ENCODE results near the gene PNMT.

PNMT gene

GRCh38 chr17:39653662-39654331 lies 14.5 kb upstream of the PNMT start:
- peak; percentile 44 to 90 for DNase-seq

- DNase-seq: no peak
Observed at GRCh38 chr17:39655105-39655504, 13.1 kb upstream of the PNMT start.

- DNase-seq: no peak
Observed at GRCh38 chr17:39658346-39658745, 9.9 kb upstream of the PNMT start.

- no peak for DNase-seq
Observed at GRCh38 chr17:39658760-39659159, 9.5 kb upstream of the PNMT start.

GRCh38 chr17:39659279-39660010 lies 8.8 kb upstream of the PNMT start:
- DNase-seq: peak in 1 of 2 donors; percentile 36

- no peak for DNase-seq
Observed at GRCh38 chr17:39660011-39660360, 8.3 kb upstream of the PNMT start.

- no peak for DNase-seq
Observed at GRCh38 chr17:39660397-39661385, 7.6 kb upstream of the PNMT start.

- no peak for DNase-seq
Observed at GRCh38 chr17:39661744-39662541, 6.3 kb upstream of the PNMT start.

- DNase-seq: no peak
Observed at GRCh38 chr17:39662551-39663339, 5.5 kb upstream of the PNMT start.

- no peak for DNase-seq
Observed at GRCh38 chr17:39663340-39663687, 4.9 kb upstream of the PNMT start.

- DNase-seq: no peak
Observed at GRCh38 chr17:39663688-39664580, 4.3 kb upstream of the PNMT start.

GRCh38 chr17:39664581-39665561 lies 3.4 kb upstream of the PNMT start, which contains the start of gene TCAP:
TCAP (plus strand) TSS chr17:39665349; CDS start chr17:39665360, 11 bp downstream.
- no peak for DNase-seq

- DNase-seq: no peak
Observed at GRCh38 chr17:39665642-39666224, 2.5 kb upstream of the PNMT start.

GRCh38 chr17:39666231-39666600 lies 2.0 kb upstream of the PNMT start:
- no peak for DNase-seq

- DNase-seq: no peak
Observed at GRCh38 chr17:39666601-39667261, 1.5 kb upstream of the PNMT start.

- DNase-seq: no peak
Observed at GRCh38 chr17:39667262-39667944, 850 bp upstream of the PNMT start.

GRCh38 chr17:39669897-39670735 lies 1.9 kb downstream of the PNMT start:
- DNase-seq: no peak

All from inflammatory macrophage treated with lipopolysaccharide for 1 hour (primary cell).